GM23338 (cell line): ENCODE measurements around the gene WDR27. TPM values are rescaled to one million over a fixed set of nuclear protein-coding genes. Genes with fewer than 3 reads are reported as not detected.

Source experiments
- ATAC-seq: fragments of 200-7000 bp; cut with Tn5 transposase; 3 replicates; pipeline ENCODE4 v1.9.1; 2020
- DNase-seq: peaks from one replicate; pipeline ENCODE4 v3.0.0-alpha.2; 2015; ENCODE audit warnings: low spot score
- H2AFZ ChIP-seq: fragments of 200-600 bp; sonication (generic); 2 replicates; pipeline ENCODE4 v1.8.0; 2016; ENCODE audit warnings: antibody characterized with exemption, mild to moderate bottlenecking, moderate library complexity
- H3F3A ChIP-seq: fragments of 200-600 bp; sonication (generic); replicated peaks from 2 replicates; pipeline ENCODE4 v1.8.0; 2017; ENCODE audit warnings: antibody characterized with exemption, mixed run types, low read depth
- H3K27ac ChIP-seq: fragments of 200-600 bp; sonication (generic); 2 replicates; pipeline ENCODE4 v1.6.1; 2016; ENCODE audit warnings: low read depth
- H3K27me3 ChIP-seq: fragments of 200-600 bp; sonication (generic); 2 replicates; pipeline ENCODE4 v1.8.0; 2016; ENCODE audit warnings: mild to moderate bottlenecking, mixed run types, moderate library complexity; ENCODE audit not compliant: insufficient read depth
- H3K36me3 ChIP-seq: fragments of 200-600 bp; sonication (generic); 2 replicates; pipeline ENCODE4 v1.8.0; 2016; ENCODE audit warnings: mild to moderate bottlenecking; ENCODE audit not compliant: insufficient read depth
- H3K4me1 ChIP-seq: fragments of 200-600 bp; sonication (generic); 2 replicates; pipeline ENCODE4 v1.8.0; 2016; ENCODE audit warnings: mild to moderate bottlenecking, moderate library complexity; ENCODE audit not compliant: insufficient read depth
- H3K4me2 ChIP-seq: fragments of 200-600 bp; sonication (generic); 2 replicates; pipeline ENCODE4 v1.7.1; 2017; ENCODE audit warnings: mixed run types
- H3K4me3 ChIP-seq: fragments of 200-600 bp; sonication (generic); 2 replicates; pipeline ENCODE4 v1.6.1; 2016; ENCODE audit warnings: mixed run types
- H3K79me2 ChIP-seq: fragments of 200-600 bp; sonication (generic); replicated peaks from 2 replicates; pipeline ENCODE4 v1.8.0; 2017; ENCODE audit warnings: mild to moderate bottlenecking; ENCODE audit not compliant: insufficient read depth
- H3K9me2 ChIP-seq: fragments of 200-600 bp; sonication (generic); 2 replicates; pipeline ENCODE4 v1.8.0; 2017; ENCODE audit not compliant: insufficient read depth
- H4K20me1 ChIP-seq: fragments of 200-600 bp; sonication (generic); replicated peaks from 2 replicates; pipeline ENCODE4 v1.8.0; 2017; ENCODE audit warnings: mild to moderate bottlenecking; ENCODE audit not compliant: insufficient read depth
- H3K27ac Mint-ChIP-seq: 2 replicates; pipeline ENCODE4 v1.8.0; 2020; ENCODE audit warnings: inconsistent platforms, mild to moderate bottlenecking, moderate library complexity, mixed read lengths
- H3K27me3 Mint-ChIP-seq: 3 replicates; pipeline ENCODE4 v1.8.0; 2022; ENCODE audit warnings: low read depth, mild to moderate bottlenecking, moderate library complexity, mixed read lengths, inconsistent platforms; ENCODE audit not compliant: insufficient read depth, poor library complexity
- H3K36me3 Mint-ChIP-seq: 3 replicates; pipeline ENCODE4 v1.8.0; 2021; ENCODE audit warnings: low read depth, mild to moderate bottlenecking, inconsistent platforms, moderate library complexity, mixed read lengths
- H3K4me1 Mint-ChIP-seq: 3 replicates; pipeline ENCODE4 v1.8.0; 2020; ENCODE audit warnings: mild to moderate bottlenecking, inconsistent platforms, mixed read lengths
- H3K4me3 Mint-ChIP-seq: 3 replicates; pipeline ENCODE4 v1.8.0; 2021; ENCODE audit warnings: moderate library complexity, mild to moderate bottlenecking, inconsistent platforms, mixed read lengths
- H3K9me3 Mint-ChIP-seq: 3 replicates; pipeline ENCODE4 v1.8.0; 2020; ENCODE audit warnings: moderate library complexity, mild to moderate bottlenecking, inconsistent platforms, mixed read lengths
- CREB1 ChIP-seq: fragments of 250-450 bp; sonication (Bioruptor Pico); IDR thresholded peaks from 2 replicates; pipeline ENCODE4 v1.5.0; 2020; ENCODE audit warnings: low read depth, mild to moderate bottlenecking, moderate library complexity
- EZH2 ChIP-seq: fragments of 200-600 bp; sonication (generic); IDR thresholded peaks from one replicate; pipeline ENCODE4 v1.8.0; 2017; ENCODE audit warnings: antibody characterized with exemption, mild to moderate bottlenecking, low read depth; ENCODE audit not compliant: unreplicated experiment
- EZH2phosphoT487 ChIP-seq: fragments of 200-600 bp; sonication (generic); IDR thresholded peaks from one replicate; pipeline ENCODE4 v1.8.1; 2018; ENCODE audit warnings: antibody characterized with exemption; ENCODE audit not compliant: unreplicated experiment
- JUNB ChIP-seq: IDR thresholded peaks from one replicate; pipeline ENCODE4 v1.6.1; 2016; ENCODE audit warnings: antibody characterized with exemption; ENCODE audit not compliant: unreplicated experiment
- NANOG ChIP-seq: IDR thresholded peaks from 2 replicates; pipeline ENCODE4 v1.6.1; 2016; ENCODE audit warnings: antibody characterized with exemption, borderline replicate concordance
- POLR2AphosphoS5 ChIP-seq: IDR thresholded peaks from 2 replicates; pipeline ENCODE4 v1.6.1; 2016; ENCODE audit warnings: antibody characterized with exemption, low read depth
- STAT1 ChIP-seq: IDR thresholded peaks from one replicate; pipeline ENCODE4 v1.6.1; 2016; ENCODE audit warnings: antibody characterized with exemption; ENCODE audit not compliant: unreplicated experiment
- ZNF114 ChIP-seq: fragments of 250-450 bp; sonication (Bioruptor Pico); IDR thresholded peaks from 2 replicates; pipeline ENCODE4 v1.5.0; 2020; ENCODE audit warnings: mild to moderate bottlenecking, moderate library complexity
- ZNF331 ChIP-seq: fragments of 250-450 bp; sonication (Bioruptor Pico); IDR thresholded peaks from 2 replicates; pipeline ENCODE4 v1.5.0; 2020; ENCODE audit warnings: low read depth, mild to moderate bottlenecking, moderate library complexity
- polyA plus RNA-seq: library from polyadenylated mRNA; unstranded; fragments of >200 nt; fragmentation: Nextera tagmentation; extraction: Ambion mirVana; gene quantifications from 2 replicates; pipeline ENCODE4 v1.2.1, GENCODE V29; 2016
- total RNA-seq: library from RNA; depleted of rRNA; stranded (reverse); fragments of >200 nt; shearing (Covaris generic); gene quantifications from 2 replicates; pipeline ENCODE4 v1.2.3, GENCODE V29; 2014
- TF ChIP-seq, protein P1 (sequence below), 2 experiments: fragments of 200-600 bp in 1 of 2; sonication (generic) in 1 of 2; conservative IDR thresholded peaks; 2 replicates each; pipeline versions ENCODE4 v1.5.1 to v1.6.1; 2016 to 2017; ENCODE audit warnings: antibody characterized with exemption in 2 of 2, low read depth in 2 of 2, mild to moderate bottlenecking in 2 of 2, moderate library complexity in 1 of 2
- TF ChIP-seq, protein P2 (sequence below): IDR thresholded peaks from one replicate; pipeline ENCODE4 v1.6.1; 2018; ENCODE audit warnings: antibody characterized with exemption; ENCODE audit not compliant: unreplicated experiment
- TF ChIP-seq, protein P3 (sequence below): fragments of 250-450 bp; sonication (Bioruptor Pico); IDR thresholded peaks from 2 replicates; pipeline ENCODE4 v1.5.0; 2020; ENCODE audit warnings: mild to moderate bottlenecking, moderate library complexity
- TF ChIP-seq, protein P4 (sequence below): IDR thresholded peaks from 2 replicates; pipeline ENCODE4 v1.6.1; 2016; ENCODE audit warnings: antibody characterized with exemption

The WDR27 gene
- total and polyA plus RNA-seq, 2 experiments from 2014 or later = 55.3 to 80.4 TPM

DNA sequence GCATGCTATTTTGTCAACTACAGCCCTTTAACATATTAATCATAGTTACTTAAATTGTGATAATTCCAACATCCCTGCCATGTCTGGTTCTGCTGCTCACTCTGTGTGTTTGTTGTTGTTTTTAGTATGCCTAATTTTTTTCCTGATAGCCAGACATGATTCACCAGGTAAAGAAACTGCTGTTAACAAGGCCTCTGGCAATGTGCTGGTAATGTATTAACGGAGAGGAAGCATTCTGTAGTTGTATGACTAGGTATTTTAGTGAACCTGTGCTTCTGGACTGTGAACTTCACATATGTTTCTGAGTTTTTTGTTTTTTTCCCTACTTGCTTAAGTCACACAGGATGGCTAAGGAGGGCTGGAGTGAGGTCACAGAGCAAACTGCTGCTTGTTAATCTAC lies 44.7 kb upstream of the WDR27 start:
- H2AFZ ChIP-seq = no peak overlapping the region
- H3K36me3 ChIP-seq = no peaks in the 10 kb centered on the region
- no peaks in the 10 kb centered on the region for H3F3A ChIP-seq
- peaks cover 1% of the 10 kb centered on the region for H3K27me3 Mint-ChIP-seq
- H3K9me3 Mint-ChIP-seq = no peaks in the 10 kb centered on the region
- DNase-seq (no peak), ATAC-seq (no peak)
- H4K20me1 ChIP-seq = 0 out of 2 replicates have a peak, but pooled peaks cover 4% of the 10 kb centered on the region
- peaks cover 5% of the 10 kb centered on the region; the same call in 2 of the 3 replicates for H3K36me3 Mint-ChIP-seq
- H3K27me3 ChIP-seq = no peaks in the 10 kb centered on the region
- H3K4me1 ChIP-seq = peaks cover 12% of the 10 kb centered on the region
- peaks cover 6% of the 10 kb centered on the region; the same call in 2 of the 3 replicates for H3K4me1 Mint-ChIP-seq
- H3K27ac Mint-ChIP-seq = no peak overlapping the region
- peaks cover 14% of the 10 kb centered on the region for H3K79me2 ChIP-seq
- no peaks in the 10 kb centered on the region for H3K9me2 ChIP-seq
- H3K27ac ChIP-seq = no peak overlapping the region
- H3K4me3 Mint-ChIP-seq = no peak overlapping the region
- H3K4me2 ChIP-seq = no peak overlapping the region
- TF ChIP-seq EZH2phosphoT487 (no peak), EZH2 (no peak), POLR2AphosphoS5 (no peak), ZNF331 (no peak), JUNB (no peak), STAT1 (no peak), ZNF114 (CRISPR knock-in tag) (no peak), NANOG (no peak), CREB1 (CRISPR knock-in tag) (no peak)
- TF ChIP-seq, protein P1, sequence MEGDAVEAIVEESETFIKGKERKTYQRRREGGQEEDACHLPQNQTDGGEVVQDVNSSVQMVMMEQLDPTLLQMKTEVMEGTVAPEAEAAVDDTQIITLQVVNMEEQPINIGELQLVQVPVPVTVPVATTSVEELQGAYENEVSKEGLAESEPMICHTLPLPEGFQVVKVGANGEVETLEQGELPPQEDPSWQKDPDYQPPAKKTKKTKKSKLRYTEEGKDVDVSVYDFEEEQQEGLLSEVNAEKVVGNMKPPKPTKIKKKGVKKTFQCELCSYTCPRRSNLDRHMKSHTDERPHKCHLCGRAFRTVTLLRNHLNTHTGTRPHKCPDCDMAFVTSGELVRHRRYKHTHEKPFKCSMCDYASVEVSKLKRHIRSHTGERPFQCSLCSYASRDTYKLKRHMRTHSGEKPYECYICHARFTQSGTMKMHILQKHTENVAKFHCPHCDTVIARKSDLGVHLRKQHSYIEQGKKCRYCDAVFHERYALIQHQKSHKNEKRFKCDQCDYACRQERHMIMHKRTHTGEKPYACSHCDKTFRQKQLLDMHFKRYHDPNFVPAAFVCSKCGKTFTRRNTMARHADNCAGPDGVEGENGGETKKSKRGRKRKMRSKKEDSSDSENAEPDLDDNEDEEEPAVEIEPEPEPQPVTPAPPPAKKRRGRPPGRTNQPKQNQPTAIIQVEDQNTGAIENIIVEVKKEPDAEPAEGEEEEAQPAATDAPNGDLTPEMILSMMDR (conservative IDR thresholded peaks at IDR 0.05; ENCODE audit: low read depth in 2 of 2) = no peak
- TF ChIP-seq, protein P2, sequence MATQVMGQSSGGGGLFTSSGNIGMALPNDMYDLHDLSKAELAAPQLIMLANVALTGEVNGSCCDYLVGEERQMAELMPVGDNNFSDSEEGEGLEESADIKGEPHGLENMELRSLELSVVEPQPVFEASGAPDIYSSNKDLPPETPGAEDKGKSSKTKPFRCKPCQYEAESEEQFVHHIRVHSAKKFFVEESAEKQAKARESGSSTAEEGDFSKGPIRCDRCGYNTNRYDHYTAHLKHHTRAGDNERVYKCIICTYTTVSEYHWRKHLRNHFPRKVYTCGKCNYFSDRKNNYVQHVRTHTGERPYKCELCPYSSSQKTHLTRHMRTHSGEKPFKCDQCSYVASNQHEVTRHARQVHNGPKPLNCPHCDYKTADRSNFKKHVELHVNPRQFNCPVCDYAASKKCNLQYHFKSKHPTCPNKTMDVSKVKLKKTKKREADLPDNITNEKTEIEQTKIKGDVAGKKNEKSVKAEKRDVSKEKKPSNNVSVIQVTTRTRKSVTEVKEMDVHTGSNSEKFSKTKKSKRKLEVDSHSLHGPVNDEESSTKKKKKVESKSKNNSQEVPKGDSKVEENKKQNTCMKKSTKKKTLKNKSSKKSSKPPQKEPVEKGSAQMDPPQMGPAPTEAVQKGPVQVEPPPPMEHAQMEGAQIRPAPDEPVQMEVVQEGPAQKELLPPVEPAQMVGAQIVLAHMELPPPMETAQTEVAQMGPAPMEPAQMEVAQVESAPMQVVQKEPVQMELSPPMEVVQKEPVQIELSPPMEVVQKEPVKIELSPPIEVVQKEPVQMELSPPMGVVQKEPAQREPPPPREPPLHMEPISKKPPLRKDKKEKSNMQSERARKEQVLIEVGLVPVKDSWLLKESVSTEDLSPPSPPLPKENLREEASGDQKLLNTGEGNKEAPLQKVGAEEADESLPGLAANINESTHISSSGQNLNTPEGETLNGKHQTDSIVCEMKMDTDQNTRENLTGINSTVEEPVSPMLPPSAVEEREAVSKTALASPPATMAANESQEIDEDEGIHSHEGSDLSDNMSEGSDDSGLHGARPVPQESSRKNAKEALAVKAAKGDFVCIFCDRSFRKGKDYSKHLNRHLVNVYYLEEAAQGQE = no peak
- TF ChIP-seq, protein P3, sequence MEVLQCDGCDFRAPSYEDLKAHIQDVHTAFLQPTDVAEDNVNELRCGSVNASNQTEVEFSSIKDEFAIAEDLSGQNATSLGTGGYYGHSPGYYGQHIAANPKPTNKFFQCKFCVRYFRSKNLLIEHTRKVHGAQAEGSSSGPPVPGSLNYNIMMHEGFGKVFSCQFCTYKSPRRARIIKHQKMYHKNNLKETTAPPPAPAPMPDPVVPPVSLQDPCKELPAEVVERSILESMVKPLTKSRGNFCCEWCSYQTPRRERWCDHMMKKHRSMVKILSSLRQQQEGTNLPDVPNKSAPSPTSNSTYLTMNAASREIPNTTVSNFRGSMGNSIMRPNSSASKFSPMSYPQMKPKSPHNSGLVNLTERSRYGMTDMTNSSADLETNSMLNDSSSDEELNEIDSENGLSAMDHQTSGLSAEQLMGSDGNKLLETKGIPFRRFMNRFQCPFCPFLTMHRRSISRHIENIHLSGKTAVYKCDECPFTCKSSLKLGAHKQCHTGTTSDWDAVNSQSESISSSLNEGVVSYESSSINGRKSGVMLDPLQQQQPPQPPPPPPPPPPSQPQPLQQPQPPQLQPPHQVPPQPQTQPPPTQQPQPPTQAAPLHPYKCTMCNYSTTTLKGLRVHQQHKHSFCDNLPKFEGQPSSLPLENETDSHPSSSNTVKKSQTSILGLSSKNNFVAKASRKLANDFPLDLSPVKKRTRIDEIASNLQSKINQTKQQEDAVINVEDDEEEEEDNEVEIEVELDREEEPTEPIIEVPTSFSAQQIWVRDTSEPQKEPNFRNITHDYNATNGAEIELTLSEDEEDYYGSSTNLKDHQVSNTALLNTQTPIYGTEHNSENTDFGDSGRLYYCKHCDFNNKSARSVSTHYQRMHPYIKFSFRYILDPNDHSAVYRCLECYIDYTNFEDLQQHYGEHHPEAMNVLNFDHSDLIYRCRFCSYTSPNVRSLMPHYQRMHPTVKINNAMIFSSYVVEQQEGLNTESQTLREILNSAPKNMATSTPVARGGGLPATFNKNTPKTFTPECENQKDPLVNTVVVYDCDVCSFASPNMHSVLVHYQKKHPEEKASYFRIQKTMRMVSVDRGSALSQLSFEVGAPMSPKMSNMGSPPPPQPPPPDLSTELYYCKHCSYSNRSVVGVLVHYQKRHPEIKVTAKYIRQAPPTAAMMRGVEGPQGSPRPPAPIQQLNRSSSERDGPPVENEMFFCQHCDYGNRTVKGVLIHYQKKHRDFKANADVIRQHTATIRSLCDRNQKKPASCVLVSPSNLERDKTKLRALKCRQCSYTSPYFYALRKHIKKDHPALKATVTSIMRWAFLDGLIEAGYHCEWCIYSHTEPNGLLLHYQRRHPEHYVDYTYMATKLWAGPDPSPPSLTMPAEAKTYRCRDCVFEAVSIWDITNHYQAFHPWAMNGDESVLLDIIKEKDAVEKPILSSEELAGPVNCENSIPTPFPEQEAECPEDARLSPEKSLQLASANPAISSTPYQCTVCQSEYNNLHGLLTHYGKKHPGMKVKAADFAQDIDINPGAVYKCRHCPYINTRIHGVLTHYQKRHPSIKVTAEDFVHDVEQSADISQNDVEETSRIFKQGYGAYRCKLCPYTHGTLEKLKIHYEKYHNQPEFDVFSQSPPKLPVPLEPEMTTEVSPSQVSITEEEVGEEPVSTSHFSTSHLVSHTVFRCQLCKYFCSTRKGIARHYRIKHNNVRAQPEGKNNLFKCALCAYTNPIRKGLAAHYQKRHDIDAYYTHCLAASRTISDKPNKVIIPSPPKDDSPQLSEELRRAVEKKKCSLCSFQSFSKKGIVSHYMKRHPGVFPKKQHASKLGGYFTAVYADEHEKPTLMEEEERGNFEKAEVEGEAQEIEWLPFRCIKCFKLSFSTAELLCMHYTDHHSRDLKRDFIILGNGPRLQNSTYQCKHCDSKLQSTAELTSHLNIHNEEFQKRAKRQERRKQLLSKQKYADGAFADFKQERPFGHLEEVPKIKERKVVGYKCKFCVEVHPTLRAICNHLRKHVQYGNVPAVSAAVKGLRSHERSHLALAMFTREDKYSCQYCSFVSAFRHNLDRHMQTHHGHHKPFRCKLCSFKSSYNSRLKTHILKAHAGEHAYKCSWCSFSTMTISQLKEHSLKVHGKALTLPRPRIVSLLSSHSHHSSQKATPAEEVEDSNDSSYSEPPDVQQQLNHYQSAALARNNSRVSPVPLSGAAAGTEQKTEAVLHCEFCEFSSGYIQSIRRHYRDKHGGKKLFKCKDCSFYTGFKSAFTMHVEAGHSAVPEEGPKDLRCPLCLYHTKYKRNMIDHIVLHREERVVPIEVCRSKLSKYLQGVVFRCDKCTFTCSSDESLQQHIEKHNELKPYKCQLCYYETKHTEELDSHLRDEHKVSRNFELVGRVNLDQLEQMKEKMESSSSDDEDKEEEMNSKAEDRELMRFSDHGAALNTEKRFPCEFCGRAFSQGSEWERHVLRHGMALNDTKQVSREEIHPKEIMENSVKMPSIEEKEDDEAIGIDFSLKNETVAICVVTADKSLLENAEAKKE (CRISPR knock-in tag) = no peak
- TF ChIP-seq, protein P4, sequence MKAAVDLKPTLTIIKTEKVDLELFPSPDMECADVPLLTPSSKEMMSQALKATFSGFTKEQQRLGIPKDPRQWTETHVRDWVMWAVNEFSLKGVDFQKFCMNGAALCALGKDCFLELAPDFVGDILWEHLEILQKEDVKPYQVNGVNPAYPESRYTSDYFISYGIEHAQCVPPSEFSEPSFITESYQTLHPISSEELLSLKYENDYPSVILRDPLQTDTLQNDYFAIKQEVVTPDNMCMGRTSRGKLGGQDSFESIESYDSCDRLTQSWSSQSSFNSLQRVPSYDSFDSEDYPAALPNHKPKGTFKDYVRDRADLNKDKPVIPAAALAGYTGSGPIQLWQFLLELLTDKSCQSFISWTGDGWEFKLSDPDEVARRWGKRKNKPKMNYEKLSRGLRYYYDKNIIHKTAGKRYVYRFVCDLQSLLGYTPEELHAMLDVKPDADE = no peak
- H3K4me3 ChIP-seq = no peak overlapping the region
